Fibroblast of villous mesenchyme (primary cell): ENCODE data around the gene PROX1. TPM values are rescaled to one million over a fixed set of nuclear protein-coding genes. Genes with fewer than 3 reads are reported as not detected.

Experiments used
- DNase-seq: peaks from one replicate; pipeline ENCODE4 v3.0.0-alpha.2; 2010; ENCODE audit warnings: low read depth
- H3K4me3 ChIP-seq: 2 replicates; pipeline ENCODE4 v1.5.1; 2011; ENCODE audit warnings: low read depth, mild to moderate bottlenecking, low read length
- CTCF ChIP-seq: IDR thresholded peaks from 2 replicates; pipeline ENCODE4 v1.5.1; 2012; ENCODE audit warnings: low read depth, mild to moderate bottlenecking, low read length; ENCODE audit not compliant: insufficient read depth
- total RNA-seq: library from RNA; depleted of rRNA; stranded (reverse); fragments of >200 nt; gene quantifications from 2 replicates; pipeline ENCODE4 v1.2.3, GENCODE V29; 2012

PROX1 gene
- total RNA-seq, 1 donor: under 0.01 TPM

GRCh38 chr1:214066190-214066589, 78.4 kb downstream of the PROX1 start:
- TF ChIP-seq CTCF: no peak
- no peak for DNase-seq
- H3K4me3 ChIP-seq: no peak overlapping the region

- no peak for TF ChIP-seq CTCF
- no peak for DNase-seq
- no peak overlapping the region for H3K4me3 ChIP-seq
Observed at GRCh38 chr1:214066936-214067335, 79.2 kb downstream of the PROX1 start.

- DNase-seq: no peak
- no peak for TF ChIP-seq CTCF
- no peak overlapping the region for H3K4me3 ChIP-seq
Observed at GRCh38 chr1:214067397-214067796, 79.6 kb downstream of the PROX1 start.

GRCh38 chr1:214067853-214068703, 80.3 kb downstream of the PROX1 start:
- no peak for DNase-seq
- no peak overlapping the region for H3K4me3 ChIP-seq
- TF ChIP-seq CTCF: no peak

- no peak for DNase-seq
- no peak for TF ChIP-seq CTCF
- no peak overlapping the region for H3K4me3 ChIP-seq
Observed at GRCh38 chr1:214068979-214069378, 81.2 kb downstream of the PROX1 start.

GRCh38 chr1:214071469-214071868, 83.7 kb downstream of the PROX1 start:
- TF ChIP-seq CTCF: no peak
- no peak overlapping the region for H3K4me3 ChIP-seq
- no peak for DNase-seq
